Fibroblast of pulmonary artery (primary cell): Measurements from ENCODE around the gene TRAF3IP3.
"Not testable (repeated sequence)": the region's sequence is repeated elsewhere in the genome, so short reads cannot be mapped to it uniquely, and the experiment has no call there.

Experiments
- DNase-seq: peaks from one replicate; pipeline ENCODE4 v3.0.0-alpha.2; 2010; ENCODE audit warnings: low read depth
- H3K4me3 ChIP-seq: replicated peaks from 2 replicates; pipeline ENCODE4 v1.5.1; 2011; ENCODE audit warnings: low read depth, mild to moderate bottlenecking, control low read depth, low read length, moderate library complexity
- CTCF ChIP-seq: IDR thresholded peaks from 2 replicates; pipeline ENCODE4 v1.5.1; 2011; ENCODE audit warnings: mild to moderate bottlenecking, control low read depth, low read length, inconsistent platforms; ENCODE audit errors: missing control alignments

The TRAF3IP3 gene

DNA sequence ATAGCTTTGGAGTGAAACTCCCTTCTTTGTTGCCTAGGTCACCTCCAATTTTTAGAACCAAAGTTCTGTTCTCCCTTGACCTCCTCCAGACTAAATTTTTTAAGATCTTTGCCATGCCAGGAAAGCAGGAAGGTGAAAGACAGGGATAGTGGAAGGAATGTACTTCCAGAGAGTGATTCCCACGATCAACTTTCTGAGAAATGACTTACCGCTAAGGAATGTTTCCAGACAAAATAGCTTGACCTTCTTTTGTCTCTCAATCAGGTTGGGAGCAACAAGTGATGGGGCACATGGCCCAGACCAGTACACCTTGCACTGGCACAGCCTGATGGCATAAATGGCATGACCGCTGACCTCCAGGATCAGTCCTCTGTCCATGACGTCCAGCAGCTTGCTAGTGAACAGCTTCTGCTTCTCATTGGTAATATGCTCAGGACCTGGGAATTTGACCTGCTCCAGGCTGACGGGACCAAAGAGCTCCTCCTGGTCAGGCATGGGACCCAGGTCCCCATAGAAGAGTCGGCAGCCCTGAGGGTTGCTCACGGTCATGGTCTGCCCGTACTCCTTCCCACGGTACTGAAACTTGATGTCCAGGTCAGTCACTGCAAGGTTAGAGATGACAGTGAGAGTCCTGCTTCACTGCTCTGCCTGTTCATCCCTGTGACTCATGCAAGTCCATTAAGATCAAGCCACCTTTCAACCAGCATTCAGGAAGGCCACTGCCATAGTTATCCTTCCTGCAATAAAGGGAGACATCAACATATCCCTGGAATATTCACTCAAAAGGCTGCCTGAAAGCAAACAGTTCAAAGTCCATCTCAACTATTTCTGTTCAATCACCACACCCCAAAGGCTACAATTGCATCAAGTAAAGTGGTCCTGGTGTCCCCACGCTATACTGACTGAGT lies 34.7 kb downstream of the TRAF3IP3 start:
- H3K4me3 ChIP-seq, result no peak overlapping the region
- no peak for DNase-seq
- no peak for TF ChIP-seq CTCF

DNA sequence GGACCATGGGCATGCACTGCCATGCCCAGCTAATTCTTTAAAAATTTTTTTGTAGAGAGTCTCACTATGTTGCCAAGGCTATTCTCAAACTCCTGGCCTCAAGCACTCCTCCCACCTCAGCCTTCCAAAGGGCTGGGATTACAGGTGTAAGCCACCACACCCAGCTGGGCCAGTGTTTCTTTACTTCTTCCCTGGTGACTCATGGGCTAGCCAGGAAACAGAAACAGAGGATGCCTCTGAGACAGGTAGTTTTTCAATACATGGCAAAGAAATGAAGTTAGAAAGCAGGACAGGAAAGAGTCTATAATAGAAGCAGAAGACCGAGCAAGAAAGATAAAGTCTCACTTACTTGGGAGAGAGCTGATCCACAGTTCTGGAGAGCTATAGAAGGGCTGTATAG lies 36.1 kb downstream of the TRAF3IP3 start:
- H3K4me3 ChIP-seq, result no peak overlapping the region
- no peak for DNase-seq
- TF ChIP-seq CTCF, result no peak

DNA sequence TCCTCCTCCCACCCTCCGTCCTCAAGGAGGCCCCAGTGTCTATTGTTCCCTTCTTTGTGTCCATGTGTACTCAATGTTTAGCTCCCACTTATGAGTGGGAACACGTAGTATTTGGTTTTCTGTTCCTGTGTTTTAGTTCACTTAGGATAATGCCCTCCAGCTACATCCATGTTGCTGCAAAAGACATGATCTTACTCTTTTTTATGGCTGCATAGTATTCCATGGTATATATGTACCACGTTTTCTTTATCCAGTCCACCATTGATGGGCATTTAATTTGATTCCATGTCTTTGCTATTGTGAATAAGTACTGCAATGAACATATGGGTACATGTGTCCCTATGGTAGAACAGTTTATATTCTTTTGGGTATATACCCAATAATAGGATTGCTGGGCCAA lies 37.9 kb downstream of the TRAF3IP3 start:
- not testable (repeated sequence) for H3K4me3 ChIP-seq, DNase-seq

DNA sequence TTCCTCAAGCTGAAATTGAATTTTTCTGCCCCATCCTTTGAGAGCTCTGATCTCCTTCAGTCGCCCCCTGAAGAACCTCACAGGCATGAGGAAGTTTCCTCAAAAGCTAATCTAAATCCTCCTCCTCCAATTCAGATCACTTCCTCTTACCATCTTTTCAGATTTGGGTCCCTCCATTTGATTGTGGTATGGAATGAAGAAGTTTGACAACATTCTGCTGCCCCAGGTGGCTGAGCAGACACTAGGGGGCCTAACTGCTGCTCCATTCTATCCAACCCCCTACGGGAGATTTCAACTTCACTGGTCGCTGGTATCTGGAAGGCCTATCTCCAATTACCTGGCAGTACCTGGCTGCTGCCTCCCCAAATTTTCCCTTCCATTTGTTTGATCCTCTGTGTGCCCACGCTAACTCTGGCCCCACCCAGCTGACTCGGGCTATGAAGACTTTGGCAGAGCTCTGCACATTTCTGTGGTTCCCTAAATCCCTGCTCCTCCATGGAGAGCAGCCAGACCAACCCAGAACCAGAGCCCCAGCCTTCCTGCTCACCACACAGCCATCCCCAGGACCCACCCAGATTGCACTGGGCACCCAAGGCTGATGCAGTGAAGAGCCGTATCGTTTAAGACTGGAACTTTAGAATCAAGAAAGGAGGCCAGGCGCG lies 42.3 kb downstream of the TRAF3IP3 start:
- DNase-seq, result no peak
- H3K4me3 ChIP-seq, result no peak overlapping the region
- peak; percentile 3 for TF ChIP-seq CTCF

DNA sequence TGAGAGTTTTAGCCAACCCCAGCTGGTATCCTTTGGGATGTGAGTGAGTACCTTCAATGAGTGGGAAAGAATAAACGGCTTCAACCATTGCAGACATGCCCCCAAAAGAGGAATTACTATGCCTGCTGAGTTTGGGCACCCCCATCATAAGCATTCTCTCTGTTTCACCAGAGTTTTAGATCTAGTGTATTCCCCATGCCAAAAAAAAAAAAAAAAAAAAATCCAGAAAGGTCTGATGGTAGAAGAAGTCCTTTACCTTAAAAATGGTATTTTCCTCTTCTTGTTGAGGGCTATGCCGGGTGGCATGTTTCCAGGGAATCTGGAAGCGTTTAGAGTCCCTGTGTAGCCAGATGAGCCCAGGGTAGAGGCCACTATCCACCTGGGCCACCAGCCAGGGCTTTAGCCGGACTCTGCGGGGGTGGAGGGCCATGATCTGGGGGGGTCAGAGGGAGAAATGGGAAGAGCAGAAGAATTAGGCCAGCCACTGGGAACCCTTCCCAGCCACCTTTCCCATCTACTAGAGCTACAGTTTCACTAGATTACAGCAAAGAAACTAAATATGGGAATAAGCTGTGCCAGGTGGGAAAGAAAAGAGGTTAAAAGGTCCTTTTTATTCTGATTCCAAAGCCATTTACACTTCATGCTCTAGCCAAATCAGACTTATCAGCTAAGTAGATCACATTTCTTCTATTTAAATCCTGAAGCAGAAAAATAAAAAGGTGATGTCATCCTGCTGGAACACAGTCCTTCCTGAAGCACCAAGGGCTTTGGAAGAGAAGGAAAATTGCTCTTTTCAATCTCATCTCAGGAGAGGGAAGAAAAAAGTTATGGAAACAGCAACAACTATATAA lies 45.4 kb downstream of the TRAF3IP3 start:
- DNase-seq, result peak; percentile 27
- H3K4me3 ChIP-seq, result no peak overlapping the region
- TF ChIP-seq CTCF, result no peak

DNA sequence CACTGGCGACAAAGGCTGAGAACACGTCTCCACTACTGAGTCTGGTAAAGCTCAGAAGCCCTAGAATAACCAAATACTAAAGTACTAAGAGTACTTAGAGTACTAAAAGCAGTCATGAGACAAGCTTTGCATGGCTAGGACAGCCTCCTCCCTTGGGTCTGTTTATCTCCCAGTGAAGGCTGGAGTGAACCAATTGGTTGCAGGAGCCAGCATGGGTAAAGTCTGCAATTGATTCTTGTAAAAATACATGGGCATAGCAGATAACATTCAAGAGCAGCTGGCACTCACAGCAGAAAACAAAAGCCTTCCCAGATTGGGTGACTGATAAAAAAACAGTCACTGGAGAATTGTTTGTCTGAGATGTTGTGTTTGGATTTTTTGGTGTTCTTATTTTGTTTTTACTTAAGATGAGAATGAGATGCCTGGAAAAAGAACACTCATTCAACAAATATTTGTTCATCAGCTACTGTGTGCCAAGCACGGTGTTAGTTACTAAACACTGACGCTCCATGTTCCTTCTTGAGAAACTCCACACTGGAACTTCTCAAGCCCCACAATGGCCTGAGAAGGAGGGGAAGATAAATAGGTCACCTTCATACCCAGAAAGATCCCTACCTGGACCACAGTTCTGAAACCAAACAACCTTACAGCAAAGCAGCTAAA lies 46.4 kb downstream of the TRAF3IP3 start:
- DNase-seq, result peak; percentile 23
- H3K4me3 ChIP-seq, result no peak overlapping the region
- TF ChIP-seq CTCF, result no peak
